Natural killer cell (primary cell): Measurements from ENCODE around the gene PLEKHF1. TPM values are rescaled to one million over a fixed set of nuclear protein-coding genes. Genes with fewer than 3 reads are reported as not detected.

Source experiments
- ATAC-seq, 3 donors: fragments of 150-1000 bp in 2 of 3; fragments of 200-7000 bp in 1 of 3; cut with Tn5 transposase; 1 replicate in 1 of 3; 2 replicates in 2 of 3; pipeline ENCODE4 v1.10.0; 2021; ENCODE audit warnings: mild to moderate bottlenecking in 2 of 3, moderate library complexity in 2 of 3
- DNase-seq, 2 donors: peaks; one replicate each; pipeline versions ENCODE4 v3.0.0 to v3.0.0-alpha.2; 2013 to 2021; ENCODE audit warnings: mixed read lengths in 1 of 2
- H3K27ac ChIP-seq: one replicate; pipeline ENCODE4 v1.5.1; 2013; ENCODE audit warnings: mild to moderate bottlenecking, low read length
- H3K27me3 ChIP-seq: one replicate; pipeline ENCODE4 v1.6.1; 2013; ENCODE audit warnings: low read length; ENCODE audit not compliant: control insufficient read depth, insufficient read depth
- H3K36me3 ChIP-seq: one replicate; pipeline ENCODE4 v1.6.1; 2013; ENCODE audit warnings: low read length; ENCODE audit not compliant: control insufficient read depth, insufficient read depth
- H3K4me1 ChIP-seq: one replicate; pipeline ENCODE4 v1.6.1; 2013; ENCODE audit warnings: low read length; ENCODE audit not compliant: control insufficient read depth, insufficient read depth
- H3K4me3 ChIP-seq: one replicate; pipeline ENCODE4 v1.5.1; 2013; ENCODE audit warnings: low read length
- H3K9me3 ChIP-seq: one replicate; pipeline ENCODE4 v1.6.1; 2013; ENCODE audit warnings: low read length; ENCODE audit not compliant: control insufficient read depth, insufficient read depth
- H3K27ac Mint-ChIP-seq, 2 donors: one replicate each; pipeline ENCODE4 v1.8.0; 2022; ENCODE audit warnings: mild to moderate bottlenecking in 2 of 2, mixed read lengths in 2 of 2, moderate library complexity in 1 of 2
- H3K27me3 Mint-ChIP-seq, 2 donors: one replicate each; pipeline ENCODE4 v1.8.0; 2022; ENCODE audit warnings: low read depth in 2 of 2, mixed read lengths in 2 of 2
- H3K36me3 Mint-ChIP-seq: one replicate; pipeline ENCODE4 v1.8.0; 2022; ENCODE audit warnings: mixed read lengths
- H3K4me1 Mint-ChIP-seq, 2 donors: one replicate each; pipeline ENCODE4 v1.8.0; 2022; ENCODE audit warnings: mixed read lengths in 2 of 2
- H3K4me3 Mint-ChIP-seq: one replicate; pipeline ENCODE4 v1.8.0; 2022; ENCODE audit warnings: mild to moderate bottlenecking, moderate library complexity, mixed read lengths
- H3K9me3 Mint-ChIP-seq, 2 donors: one replicate each; pipeline ENCODE4 v1.8.0; 2022; ENCODE audit warnings: mixed read lengths in 2 of 2
- WGBS: methylation state at CpG from one replicate; pipeline ENCODE4 v1.1.7; 2013; ENCODE audit warnings: missing lambda C conversion rate; ENCODE audit not compliant: insufficient coverage; 5-methylcytosine and 5-hydroxymethylcytosine counted together
- intact Hi-C: fragments of 100-400 bp; cut with micrococcal nuclease; formaldehyde crosslinking; loops from one replicate; pipeline ENCODE4 v1.14.2; 2022
- total RNA-seq, 4 donors: library from RNA; stranded (reverse); fragments of 120-200 nt in 1 of 4; gene quantifications; one replicate each; pipeline versions ENCODE4 v1.2.3 to v1.2.4, GENCODE V29; 2013 to 2022
- TF ChIP-seq, protein P1 (sequence below): fragments of 200-600 bp; IDR thresholded peaks from one replicate; pipeline ENCODE4 v1.8.0; 2022; ENCODE audit warnings: antibody characterized with exemption

The PLEKHF1 gene
- total RNA-seq, 3 donors from 2014 or later (not counting 1 experiment from before 2014, with no cell fraction given) = 53.0 to 81.8 (median 53.8) TPM

DNA sequence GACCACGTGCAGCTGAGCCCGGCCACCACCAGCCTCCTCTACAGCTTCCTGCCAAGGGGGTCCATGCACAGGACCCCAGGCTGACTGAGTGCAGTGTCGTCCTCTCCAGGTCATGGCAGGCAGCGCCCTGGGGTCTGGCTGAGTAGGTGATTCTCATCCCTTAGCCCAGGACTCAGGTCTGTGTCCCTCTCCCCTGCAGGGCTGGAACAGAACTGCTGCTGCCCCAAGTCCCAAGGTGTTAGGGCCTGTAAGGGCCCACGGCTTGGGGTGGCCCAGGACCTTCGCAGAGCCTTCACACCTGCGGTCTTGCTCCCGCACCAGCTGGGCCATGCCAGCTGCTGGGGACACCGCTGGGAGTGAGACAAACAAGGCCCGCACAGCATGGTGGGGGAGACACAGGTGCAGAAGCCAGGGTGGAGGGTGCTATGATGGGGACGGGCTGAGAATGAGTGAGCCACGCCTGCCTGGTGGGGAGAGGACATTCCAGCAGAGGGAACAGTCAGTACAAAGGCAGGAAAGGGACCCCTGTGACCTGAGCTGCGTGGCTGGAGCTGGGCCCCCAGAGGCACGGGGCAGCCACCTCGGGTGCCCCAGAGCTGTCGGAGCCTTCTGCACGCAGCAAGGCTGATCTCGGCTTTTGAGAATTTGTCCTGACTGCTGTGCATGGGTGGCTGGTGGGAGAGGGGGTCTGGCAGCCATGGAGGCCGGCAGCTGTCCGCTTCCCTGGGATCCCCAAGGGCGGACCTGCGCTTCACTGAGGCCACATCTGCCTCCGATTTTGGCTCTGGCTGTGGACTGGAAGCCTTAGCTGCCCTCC, 11.9 kb downstream of the PLEKHF1 start:
- H3K9me3 Mint-ChIP-seq = no peaks in the 10 kb centered on the region

DNA sequence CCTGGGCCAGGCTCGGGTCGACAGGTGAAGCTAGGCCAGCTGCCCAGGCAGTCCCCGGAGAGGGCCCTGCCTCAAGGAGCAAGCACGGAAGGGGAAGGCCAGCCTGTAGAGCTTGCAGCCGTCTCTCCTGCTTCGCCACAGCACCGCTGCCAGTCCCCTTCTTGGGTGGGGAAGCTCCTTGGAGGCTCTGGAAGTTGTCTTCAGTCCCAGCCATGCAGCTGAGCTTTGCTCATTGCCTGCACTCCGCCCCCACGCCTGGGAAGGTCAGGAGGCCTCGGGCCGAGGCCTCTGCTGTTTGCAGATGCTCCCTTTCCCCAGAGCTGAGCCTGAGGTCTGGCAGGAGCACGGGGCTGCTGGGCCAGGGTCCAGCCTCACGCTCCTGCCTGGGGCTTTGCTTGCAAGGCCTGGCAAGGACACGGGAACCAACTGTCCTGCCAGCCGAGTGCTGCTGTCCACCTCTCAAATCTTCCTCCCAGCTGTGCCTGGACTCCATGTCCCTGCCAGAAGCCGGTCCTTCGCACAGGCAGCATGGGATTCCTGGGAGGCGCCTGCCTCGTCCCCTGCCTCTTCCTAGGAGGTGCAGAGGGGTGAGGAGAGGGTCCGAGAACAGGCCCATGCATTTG, 13.3 kb downstream of the PLEKHF1 start:
- H3K4me1 Mint-ChIP-seq = peaks cover 61 to 76% of the 10 kb centered on the region in 2 donors
- ATAC-seq (no peak), DNase-seq (no peak)
- H3K4me3 Mint-ChIP-seq = peak overlapping the region; percentile 65
- intact Hi-C loops = no loop called here
- H3K27me3 ChIP-seq = no peaks in the 10 kb centered on the region
- H3K27ac ChIP-seq = peak overlapping the region; percentile 7
- H3K9me3 Mint-ChIP-seq = no peaks in the 10 kb centered on the region
- H3K4me3 ChIP-seq = no peak overlapping the region
- H3K27ac Mint-ChIP-seq = peak overlapping the region; percentile 90 to 98
- H3K36me3 ChIP-seq = peaks cover 46% of the 10 kb centered on the region
- TF ChIP-seq, protein P1, sequence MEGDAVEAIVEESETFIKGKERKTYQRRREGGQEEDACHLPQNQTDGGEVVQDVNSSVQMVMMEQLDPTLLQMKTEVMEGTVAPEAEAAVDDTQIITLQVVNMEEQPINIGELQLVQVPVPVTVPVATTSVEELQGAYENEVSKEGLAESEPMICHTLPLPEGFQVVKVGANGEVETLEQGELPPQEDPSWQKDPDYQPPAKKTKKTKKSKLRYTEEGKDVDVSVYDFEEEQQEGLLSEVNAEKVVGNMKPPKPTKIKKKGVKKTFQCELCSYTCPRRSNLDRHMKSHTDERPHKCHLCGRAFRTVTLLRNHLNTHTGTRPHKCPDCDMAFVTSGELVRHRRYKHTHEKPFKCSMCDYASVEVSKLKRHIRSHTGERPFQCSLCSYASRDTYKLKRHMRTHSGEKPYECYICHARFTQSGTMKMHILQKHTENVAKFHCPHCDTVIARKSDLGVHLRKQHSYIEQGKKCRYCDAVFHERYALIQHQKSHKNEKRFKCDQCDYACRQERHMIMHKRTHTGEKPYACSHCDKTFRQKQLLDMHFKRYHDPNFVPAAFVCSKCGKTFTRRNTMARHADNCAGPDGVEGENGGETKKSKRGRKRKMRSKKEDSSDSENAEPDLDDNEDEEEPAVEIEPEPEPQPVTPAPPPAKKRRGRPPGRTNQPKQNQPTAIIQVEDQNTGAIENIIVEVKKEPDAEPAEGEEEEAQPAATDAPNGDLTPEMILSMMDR = no peak
- 85% methylated on average over 19 of the region's 20 CpGs for WGBS
- H3K27me3 Mint-ChIP-seq = no peaks in the 10 kb centered on the region
- peaks cover 97% of the 10 kb centered on the region for H3K4me1 ChIP-seq
- no peaks in the 10 kb centered on the region for H3K9me3 ChIP-seq
- H3K36me3 Mint-ChIP-seq = no peaks in the 10 kb centered on the region

More for the DNA sequence above, 11.9 kb downstream of the PLEKHF1 start:
- Mint-ChIP-seq H3K36me3 (no peaks in the 10 kb centered on the region), H3K27me3 (no peaks in the 10 kb centered on the region), H3K4me3 (peak overlapping the region; percentile 75), H3K27ac (peak overlapping the region; percentile 90 to 98), H3K4me1 (peaks cover 63 to 76% of the 10 kb centered on the region in 2 donors)
- Histone ChIP-seq H3K27ac (peak overlapping the region; percentile 96), H3K9me3 (no peaks in the 10 kb centered on the region), H3K36me3 (peaks cover 46% of the 10 kb centered on the region), H3K4me1 (peaks cover 100% of the 10 kb centered on the region), H3K27me3 (no peaks in the 10 kb centered on the region), H3K4me3 (no peak overlapping the region)
- WGBS = 64% methylated on average over 23 of the region's 23 CpGs
- ATAC-seq (no peak), DNase-seq (peak in 1 of 2 donors; percentile 30)
- intact Hi-C loops = no loop called here
- TF ChIP-seq, protein P1 = no peak

- Mint-ChIP-seq H3K27me3 (no peaks in the 10 kb centered on the region), H3K9me3 (no peaks in the 10 kb centered on the region), H3K4me3 (peak overlapping the region; percentile 83), H3K27ac (peak overlapping the region; percentile 86 to 98), H3K4me1 (peaks cover 61 to 76% of the 10 kb centered on the region in 2 donors), H3K36me3 (no peaks in the 10 kb centered on the region)
- H3K9me3 ChIP-seq = no peaks in the 10 kb centered on the region
- no peak overlapping the region for H3K4me3 ChIP-seq
- ATAC-seq (no peak), DNase-seq (no peak)
- peak overlapping the region; percentile 46 for H3K27ac ChIP-seq
- H3K4me1 ChIP-seq = peaks cover 86% of the 10 kb centered on the region
- intact Hi-C loops = loop anchor here (1.0 to 2.0 kb wide), 3 partner anchors 8 to 57 kb away; no protein-coding TSS in a partner anchor
- no peaks in the 10 kb centered on the region for H3K27me3 ChIP-seq
- TF ChIP-seq, protein P1 = no peak
- 77% methylated on average over 9 of the region's 9 CpGs for WGBS
- peaks cover 37% of the 10 kb centered on the region for H3K36me3 ChIP-seq
Observed at GRCh38 chr19:29679598-29680210, 14.4 kb downstream of the PLEKHF1 start.
